MM.1S (cell line): ENCODE data around the gene IRF1.

Source experiments
- CTCF ChIP-seq: fragments of 300-600 bp; sonication (generic); IDR thresholded peaks from 2 replicates; pipeline ENCODE4 v1.5.1; 2016; ENCODE audit warnings: antibody characterized with exemption, low read length, mixed read lengths
- EZH2 ChIP-seq: fragments of 300-600 bp; sonication (generic); optimal IDR thresholded peaks from 2 replicates; pipeline ENCODE3; 2017; ENCODE audit warnings: low read depth, mild to moderate bottlenecking, antibody characterized with exemption, low read length, mixed read lengths

GRCh38 chr5:132465059-132465707, 25.4 kb downstream of the IRF1 start:
- TF ChIP-seq EZH2 = no peak
- TF ChIP-seq CTCF = no peak
